ENCODE results near the gene ROS1. TPM values are rescaled to one million over a fixed set of nuclear protein-coding genes. Genes with fewer than 3 reads are reported as not detected.
"Not testable (repeated sequence)": the region's sequence is repeated elsewhere in the genome, so short reads cannot be mapped to it uniquely, and the experiment has no call there.

Gene ROS1
- total RNA-seq, 8 experiments from 2014 or later = under 0.01 to 0.10 (median 0.09) TPM; not detected in 5

DNA sequence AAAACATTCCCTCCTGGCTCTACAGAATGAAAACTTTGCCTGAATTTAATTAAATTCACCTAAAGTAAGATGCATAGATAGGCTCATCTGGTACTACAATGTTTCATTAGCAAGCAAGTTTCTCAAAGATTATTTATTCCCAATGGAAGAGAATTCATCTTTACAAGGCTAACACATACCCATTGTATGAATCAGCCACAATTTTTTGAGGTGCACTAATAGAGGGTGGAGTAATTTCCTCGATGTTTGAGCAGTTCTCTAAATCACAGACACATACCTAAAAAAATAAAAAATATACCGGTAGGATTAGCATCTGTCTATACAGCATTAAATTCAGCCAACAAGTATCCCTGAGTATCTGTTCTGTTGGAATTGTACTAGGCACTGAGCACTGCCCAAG, 32.7 kb downstream of the ROS1 start:
- 36 to 90% (median 77%) methylated on average over 1 to 2 of the region's 2 CpGs; no CpG with 5 or more reads in 1 of the 10 experiments for WGBS, 10 experiments
- Histone ChIP-seq H3K27ac (no peak overlapping the region), H3K4me1 (replicated peaks in 1 of 2) (peaks cover 3% of the 10 kb centered on the region in 2 donors), H3K4me3 (no peak overlapping the region)
- no peak for ATAC-seq (replicated peaks in 6 of 8)
- in situ Hi-C loops (cut with MboI; ENCODE audit: low pct_unique_long_range_greater_than_20kb in 2 of 9, low sequenced_read_pairs in 9 of 9, unreplicated experiment in 9 of 9) = no loop called here

DNA sequence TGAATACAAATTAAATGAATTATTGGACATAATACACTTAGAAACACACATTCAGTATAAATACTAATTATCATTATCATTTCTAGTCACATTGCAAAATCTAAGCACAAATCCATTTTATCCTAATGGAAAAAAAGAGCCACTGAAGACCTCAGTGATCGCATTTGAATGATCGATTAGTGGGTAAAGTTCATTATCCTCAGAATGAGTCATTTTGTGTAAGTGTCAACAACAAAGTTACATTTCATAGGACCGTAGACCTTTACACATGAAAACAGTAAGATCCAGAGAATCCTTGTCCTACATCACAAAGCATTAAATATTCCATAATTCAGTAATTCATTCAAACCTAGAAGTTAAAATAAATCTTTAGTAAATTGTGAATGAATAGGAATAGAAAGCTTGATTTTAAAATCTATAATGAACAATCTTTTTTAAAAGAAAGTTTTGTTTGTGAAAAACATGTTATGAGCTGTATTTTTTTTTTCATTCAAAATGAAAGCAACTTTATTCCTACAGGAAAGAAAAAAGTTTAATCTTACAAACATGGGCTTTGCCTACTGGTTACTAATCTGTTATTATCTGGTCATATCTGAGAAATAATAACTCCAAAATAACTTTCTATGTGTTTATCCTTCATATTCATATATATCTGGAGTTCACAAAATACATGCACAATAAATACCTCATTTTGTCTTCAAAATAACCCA, 33.7 kb downstream of the ROS1 start:
- 60 to 100% (median 79%) methylated on average over 2 to 3 of the region's 3 CpGs for WGBS, 10 experiments
- no peak for ATAC-seq (replicated peaks in 6 of 8)
- in situ Hi-C loops (cut with MboI; ENCODE audit: low pct_unique_long_range_greater_than_20kb in 2 of 9, low sequenced_read_pairs in 9 of 9, unreplicated experiment in 9 of 9) = no loop called here

DNA sequence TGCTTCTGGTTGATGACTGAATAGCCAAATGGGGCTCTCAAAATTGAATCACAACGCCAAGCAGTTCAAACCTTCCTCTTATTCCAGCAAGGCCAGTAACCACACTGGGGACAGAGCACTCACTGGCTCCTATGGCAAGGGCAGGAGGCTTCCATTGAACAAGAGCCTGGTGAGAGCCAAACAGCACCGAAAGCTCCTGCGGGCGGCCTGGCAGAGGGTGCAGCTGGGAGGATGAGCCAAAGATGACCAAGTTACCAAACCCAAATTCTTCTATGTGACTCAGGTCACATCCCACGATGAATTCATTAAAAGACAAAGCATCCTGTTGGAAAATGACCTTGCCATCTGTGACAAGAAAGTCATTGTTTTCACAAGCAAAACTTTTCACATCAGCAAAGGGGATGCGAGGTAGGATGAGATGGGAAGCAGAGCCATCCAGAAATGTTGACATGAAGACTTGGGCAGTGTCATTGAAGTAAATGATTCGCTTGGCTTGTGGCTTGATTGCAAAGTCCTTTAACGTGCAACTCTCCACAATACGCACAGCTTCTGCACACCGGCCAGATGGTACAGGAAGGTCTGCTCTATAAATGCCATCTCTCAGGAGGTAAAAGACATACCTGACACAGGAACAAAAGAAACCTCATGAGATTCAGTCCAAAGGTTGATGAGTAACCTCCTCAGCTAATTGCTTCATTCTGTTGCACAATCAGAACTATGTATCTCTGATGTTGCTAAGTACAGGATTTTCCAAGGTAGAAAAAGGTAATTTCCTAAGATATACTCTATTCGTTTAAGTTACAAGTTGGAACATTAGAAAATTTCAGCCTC, 36.3 kb downstream of the ROS1 start:
- H3K4me3 ChIP-seq = no peak overlapping the region

More for the DNA sequence above, 33.7 kb downstream of the ROS1 start:
- H3K27ac ChIP-seq = no peak overlapping the region
- H3K4me3 ChIP-seq = no peak overlapping the region
- H3K4me1 ChIP-seq (replicated peaks in 1 of 2) = peaks cover 3% of the 10 kb centered on the region in 2 donors

DNA sequence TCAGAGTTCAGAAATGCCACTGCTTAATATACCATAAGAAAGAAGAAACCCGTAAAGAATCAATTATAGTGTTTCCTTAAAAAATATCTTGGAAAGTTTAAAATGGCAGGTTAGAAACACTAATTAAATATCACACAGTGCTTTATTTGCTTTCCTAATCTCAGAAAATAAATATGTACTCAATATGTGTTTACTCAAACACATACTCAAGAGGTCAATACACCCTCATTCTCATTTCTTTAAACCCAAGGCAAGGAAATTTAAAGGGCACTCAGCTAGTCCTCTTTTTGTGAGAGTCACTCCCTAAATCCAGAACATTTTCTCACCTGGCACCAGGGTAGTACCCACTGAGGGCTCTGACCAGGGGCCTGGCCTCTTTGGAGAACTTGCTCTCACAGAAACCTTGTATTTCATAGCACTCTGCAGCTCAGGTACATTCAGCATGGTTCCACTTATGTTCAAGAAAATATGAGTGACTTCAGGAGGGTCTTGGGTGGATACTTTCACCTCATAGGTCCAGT, 38.2 kb downstream of the ROS1 start:
- ATAC-seq (replicated peaks in 6 of 8) = no peak
- H3K4me1 ChIP-seq (replicated peaks in 1 of 2) = no peaks in the 10 kb centered on the region
- no peak overlapping the region for H3K27ac ChIP-seq
- in situ Hi-C loops (cut with MboI; ENCODE audit: low pct_unique_long_range_greater_than_20kb in 2 of 9, low sequenced_read_pairs in 9 of 9, unreplicated experiment in 9 of 9) = no loop called here
- whole genome bisulfite sequencing, 10 experiments = 22 to 100% (median 93%) methylated on average over 1 of the region's 1 CpG; no CpG with 5 or more reads in 1 of the 10 experiments
- no peak overlapping the region for H3K4me3 ChIP-seq

More for the DNA sequence above, 36.3 kb downstream of the ROS1 start:
- Histone ChIP-seq H3K27ac (no peak overlapping the region), H3K4me1 (replicated peaks in 1 of 2) (no peaks in the 10 kb centered on the region)
- in situ Hi-C loops (cut with MboI; ENCODE audit: low pct_unique_long_range_greater_than_20kb in 2 of 9, low sequenced_read_pairs in 9 of 9, unreplicated experiment in 9 of 9) = no loop called here
- no peak for ATAC-seq (replicated peaks in 6 of 8)
- 45 to 100% (median 85%) methylated on average over 2 to 11 of the region's 11 CpGs for WGBS, 10 experiments

DNA sequence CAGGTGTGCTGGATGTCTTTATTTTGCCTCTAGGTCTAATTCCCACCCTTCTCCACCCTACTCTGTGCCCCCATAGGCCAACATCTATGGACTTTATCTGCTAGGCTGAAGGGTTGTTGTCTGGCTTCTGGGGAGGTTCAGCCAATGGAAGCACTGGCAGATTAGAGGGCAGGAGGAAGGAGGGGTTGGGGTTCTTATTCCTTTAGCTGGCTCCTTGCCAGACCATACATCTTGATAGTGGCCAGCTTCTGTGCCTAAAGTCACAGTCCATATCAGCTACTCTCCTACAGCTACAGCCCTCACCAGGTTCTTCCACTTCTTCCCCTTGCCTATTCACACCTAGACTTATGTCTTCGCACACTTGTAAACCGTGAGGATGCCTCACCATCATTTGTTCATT, 41.1 kb downstream of the ROS1 start:
- WGBS, 10 experiments = 63 to 100% (median 82%) methylated on average over 2 of the region's 2 CpGs; no CpG with 5 or more reads in 4 of the 10 experiments
- ATAC-seq (replicated peaks in 6 of 8) = no peak
- in situ Hi-C loops (cut with MboI; ENCODE audit: low pct_unique_long_range_greater_than_20kb in 2 of 9, low sequenced_read_pairs in 9 of 9, unreplicated experiment in 9 of 9) = no loop called here

DNA sequence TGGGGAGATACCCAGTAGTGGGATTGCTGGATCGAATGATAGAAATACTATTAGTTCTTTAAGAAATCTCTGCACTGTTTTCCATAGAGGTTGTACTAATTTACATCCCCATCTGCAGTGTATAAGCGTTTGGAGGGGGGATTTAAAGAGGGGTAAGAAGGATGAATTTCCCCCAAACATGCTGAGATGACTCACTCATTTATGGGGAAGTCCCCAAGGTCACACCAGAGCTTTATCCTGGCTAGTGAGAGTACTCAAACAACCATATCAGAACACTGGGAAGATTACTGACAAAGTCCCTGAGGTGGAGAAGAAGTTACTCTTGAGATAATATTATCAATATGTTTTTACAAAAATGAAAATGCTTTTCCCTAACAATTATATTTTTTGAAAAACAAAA, 44.0 kb downstream of the ROS1 start:
- in situ Hi-C loops (cut with MboI; ENCODE audit: low pct_unique_long_range_greater_than_20kb in 2 of 9, low sequenced_read_pairs in 9 of 9, unreplicated experiment in 9 of 9) = no loop called here
- H3K27ac ChIP-seq = no peak overlapping the region
- no peaks in the 10 kb centered on the region for H3K4me1 ChIP-seq (replicated peaks in 1 of 2)
- WGBS, 10 experiments = 11 to 100% (median 51%) methylated on average over 1 to 2 of the region's 2 CpGs; no CpG with 5 or more reads in 1 of the 10 experiments
- no peak overlapping the region for H3K4me3 ChIP-seq
- ATAC-seq (replicated peaks in 6 of 8) = no peak

More for the DNA sequence above, 41.1 kb downstream of the ROS1 start:
- Histone ChIP-seq H3K4me3 (no peak overlapping the region), H3K27ac (no peak overlapping the region), H3K4me1 (replicated peaks in 1 of 2) (no peaks in the 10 kb centered on the region)

DNA sequence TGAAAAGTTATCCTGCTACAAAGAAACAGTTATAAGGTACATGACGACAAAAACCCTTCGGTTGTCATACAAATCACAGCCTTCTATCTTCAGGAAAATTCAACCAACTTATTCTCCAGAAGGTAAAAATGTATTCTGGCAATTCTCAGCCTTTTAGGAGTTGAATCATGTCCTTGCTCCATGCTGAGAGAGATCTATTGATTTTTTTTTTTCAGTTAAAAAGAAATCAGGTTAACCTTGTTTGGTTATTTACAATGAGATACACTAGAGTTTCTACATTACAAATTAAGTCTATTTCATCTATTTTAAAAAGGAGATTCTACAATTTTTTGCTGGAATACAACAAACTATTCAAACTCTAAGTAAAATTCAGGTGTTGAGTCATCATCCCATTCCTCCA, 45.4 kb downstream of the ROS1 start:
- whole genome bisulfite sequencing, 10 experiments = 52 to 100% (median 66%) methylated on average over 1 to 2 of the region's 2 CpGs; no CpG with 5 or more reads in 2 of the 10 experiments
- no peak for ATAC-seq (replicated peaks in 6 of 8)
- in situ Hi-C loops (cut with MboI; ENCODE audit: low pct_unique_long_range_greater_than_20kb in 2 of 9, low sequenced_read_pairs in 9 of 9, unreplicated experiment in 9 of 9) = no loop called here
- H3K4me3 ChIP-seq = no peak overlapping the region
- no peak overlapping the region for H3K27ac ChIP-seq
- H3K4me1 ChIP-seq (replicated peaks in 1 of 2) = no peaks in the 10 kb centered on the region

DNA sequence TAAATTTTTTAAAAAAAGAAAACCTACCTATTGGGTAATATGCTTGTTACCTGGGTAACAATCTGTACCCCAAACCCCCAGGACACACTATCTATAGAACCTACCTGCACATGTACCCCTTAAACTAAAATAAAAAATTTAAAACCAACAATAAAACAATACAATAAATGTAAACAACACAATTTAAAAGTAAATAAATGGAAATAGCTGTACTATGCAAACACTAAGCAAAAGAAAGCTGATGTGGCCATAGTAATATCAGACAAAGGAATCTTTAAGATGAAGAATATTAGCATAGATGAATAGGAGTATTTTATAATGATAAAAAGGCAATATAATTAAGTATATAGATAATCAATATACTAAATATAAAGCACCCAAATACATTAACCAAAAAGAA, 50.3 kb downstream of the ROS1 start:
- Histone ChIP-seq H3K4me3 (no peak overlapping the region), H3K4me1 (replicated peaks in 1 of 2) (no peaks in the 10 kb centered on the region), H3K27ac (no peak overlapping the region)
- in situ Hi-C loops (cut with MboI; ENCODE audit: low pct_unique_long_range_greater_than_20kb in 2 of 9, low sequenced_read_pairs in 9 of 9, unreplicated experiment in 9 of 9) = no loop called here
- no peak for ATAC-seq (replicated peaks in 6 of 8)

DNA sequence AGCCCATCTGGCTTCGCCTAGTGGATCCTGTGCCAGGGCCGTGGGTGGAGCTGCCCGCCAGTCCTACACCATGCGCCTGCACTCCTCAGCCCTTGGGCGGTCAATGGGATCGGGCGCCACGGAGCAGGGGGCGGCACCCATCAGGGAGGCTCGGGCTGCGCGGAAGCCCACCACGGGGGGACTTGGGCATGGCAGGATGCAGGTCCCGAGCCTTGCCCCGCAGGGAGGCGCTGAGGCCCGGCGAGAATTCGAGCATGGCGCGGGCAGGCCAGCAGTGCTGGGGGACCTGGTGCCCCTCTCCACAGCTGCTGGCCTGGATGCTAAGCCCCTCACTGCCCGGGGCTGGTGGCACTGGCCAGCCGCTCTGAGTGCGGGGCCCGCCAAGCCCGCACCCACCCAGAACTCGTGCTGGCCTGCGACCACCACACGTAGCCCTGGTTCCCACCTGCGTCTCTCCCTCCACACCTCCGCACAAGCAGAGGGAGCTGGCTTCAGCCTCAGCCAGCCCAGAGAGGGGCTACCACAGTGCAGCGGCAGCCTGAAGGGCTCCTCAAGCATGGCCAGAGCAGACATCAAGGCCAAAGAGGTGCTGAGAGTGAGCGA, 52.4 kb downstream of the ROS1 start:
- in situ Hi-C loops (cut with MboI; ENCODE audit: low pct_unique_long_range_greater_than_20kb in 2 of 9, low sequenced_read_pairs in 9 of 9, unreplicated experiment in 9 of 9) = loop anchor here in 1 of 9 experiments (25.0 kb wide), 1 partner anchor 239 kb away; the partner anchor contains the start of gene GOPC
- H3K27ac ChIP-seq = no peak overlapping the region
- H3K4me3 ChIP-seq = no peak overlapping the region
- H3K4me1 ChIP-seq (replicated peaks in 1 of 2) = no peaks in the 10 kb centered on the region
- 57 to 100% (median 97%) methylated on average over 1 to 8 of the region's 33 CpGs; no CpG with 5 or more reads in 6 of the 10 experiments for WGBS, 10 experiments
- no peak for ATAC-seq (replicated peaks in 6 of 8)

DNA sequence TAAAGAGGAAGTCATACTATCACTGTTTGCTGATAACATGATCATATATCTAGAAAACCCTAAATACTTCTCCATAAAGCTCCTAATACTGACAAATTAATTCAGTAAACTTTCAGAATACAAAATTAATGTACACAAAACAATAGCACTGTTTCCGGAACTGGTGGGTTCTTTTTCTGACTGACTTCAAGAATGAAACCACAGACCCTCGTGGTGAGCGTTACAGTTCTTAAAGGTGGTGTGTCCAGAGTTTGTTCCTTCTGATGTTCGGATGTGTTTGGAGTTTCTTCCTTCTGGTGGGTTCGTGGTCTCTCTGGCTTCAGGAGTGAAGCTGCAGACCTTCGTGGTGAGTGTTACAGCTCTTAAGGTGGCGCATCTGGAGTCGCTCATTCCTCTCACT, 53.5 kb downstream of the ROS1 start:
- H3K27ac ChIP-seq; H3K4me3 ChIP-seq; ATAC-seq (replicated peaks in 6 of 8); H3K4me1 ChIP-seq (replicated peaks in 1 of 2): not testable (repeated sequence)
- WGBS, 10 experiments = 60 to 100% (median 89%) methylated on average over 1 to 5 of the region's 8 CpGs; no CpG with 5 or more reads in 2 of the 10 experiments
- in situ Hi-C loops (cut with MboI; ENCODE audit: low pct_unique_long_range_greater_than_20kb in 2 of 9, low sequenced_read_pairs in 9 of 9, unreplicated experiment in 9 of 9) = loop anchor here in 1 of 9 experiments (25.0 kb wide), 1 partner anchor 240 kb away; the partner anchor contains the start of gene GOPC

DNA sequence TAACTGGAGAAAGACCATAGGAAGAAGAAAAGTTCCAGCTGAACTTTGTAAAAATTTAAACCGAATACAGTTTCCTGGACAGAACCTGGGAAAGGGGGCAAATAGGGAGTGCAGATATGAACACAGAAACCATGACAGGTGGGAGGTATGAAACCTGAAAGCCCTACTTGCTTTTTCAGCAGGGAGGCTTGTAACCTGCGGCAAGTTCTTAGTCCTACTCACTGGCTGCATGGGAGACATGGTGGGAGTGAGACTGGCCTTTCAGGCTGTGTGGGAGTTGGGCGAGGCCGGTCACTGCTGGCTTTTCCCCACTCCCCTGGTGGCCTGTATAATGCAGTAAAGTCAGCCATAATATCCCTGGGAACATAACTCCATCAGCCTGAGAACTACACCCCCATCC, 54.2 kb downstream of the ROS1 start:
- no peak for ATAC-seq (replicated peaks in 6 of 8)
- in situ Hi-C loops (cut with MboI; ENCODE audit: low pct_unique_long_range_greater_than_20kb in 2 of 9, low sequenced_read_pairs in 9 of 9, unreplicated experiment in 9 of 9) = loop anchor here in 1 of 9 experiments (25.0 kb wide), 1 partner anchor 241 kb away; the partner anchor contains the start of gene GOPC
- WGBS, 10 experiments = 31 to 100% (median 82%) methylated on average over 1 to 4 of the region's 4 CpGs; no CpG with 5 or more reads in 2 of the 10 experiments
- H3K4me1 ChIP-seq (replicated peaks in 1 of 2) = peaks cover 0 to 8% of the 10 kb centered on the region in 2 donors
- no peak overlapping the region for H3K27ac ChIP-seq
- no peak overlapping the region for H3K4me3 ChIP-seq

DNA sequence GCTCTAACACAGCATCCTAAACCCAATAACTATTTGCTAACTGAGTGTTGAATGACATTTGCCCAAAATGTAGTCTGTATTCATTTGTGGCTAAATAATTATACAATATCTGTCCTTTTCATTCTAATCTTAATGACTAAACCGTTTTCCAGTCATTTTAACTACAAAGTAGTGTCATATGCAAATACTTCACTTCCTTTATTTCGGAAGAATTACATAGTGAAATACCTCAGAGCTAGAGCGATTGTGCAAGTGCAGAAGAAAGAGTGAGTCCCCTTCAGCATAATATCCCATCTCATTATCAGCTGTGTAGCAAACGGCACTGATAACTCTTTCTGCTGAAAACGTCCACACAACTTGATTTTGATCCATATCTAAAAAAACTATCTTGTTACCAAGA, 66.2 kb downstream of the ROS1 start:
- in situ Hi-C loops (cut with MboI; ENCODE audit: low pct_unique_long_range_greater_than_20kb in 2 of 9, low sequenced_read_pairs in 9 of 9, unreplicated experiment in 9 of 9) = loop anchor here in 1 of 9 experiments (25.0 kb wide), 1 partner anchor 253 kb away; the partner anchor contains the start of gene GOPC
- no peak for ATAC-seq (replicated peaks in 6 of 8)

More for the DNA sequence above, 66.2 kb downstream of the ROS1 start:
- WGBS, 10 experiments = 43 to 89% (median 59%) methylated on average over 2 to 5 of the region's 5 CpGs
- Histone ChIP-seq H3K27ac (no peak overlapping the region), H3K4me1 (replicated peaks in 1 of 2) (no peaks in the 10 kb centered on the region), H3K4me3 (no peak overlapping the region)

All from motor neuron (in vitro differentiated cells).